ENCODE data around the gene EXOC1.

The EXOC1 gene

DNA sequence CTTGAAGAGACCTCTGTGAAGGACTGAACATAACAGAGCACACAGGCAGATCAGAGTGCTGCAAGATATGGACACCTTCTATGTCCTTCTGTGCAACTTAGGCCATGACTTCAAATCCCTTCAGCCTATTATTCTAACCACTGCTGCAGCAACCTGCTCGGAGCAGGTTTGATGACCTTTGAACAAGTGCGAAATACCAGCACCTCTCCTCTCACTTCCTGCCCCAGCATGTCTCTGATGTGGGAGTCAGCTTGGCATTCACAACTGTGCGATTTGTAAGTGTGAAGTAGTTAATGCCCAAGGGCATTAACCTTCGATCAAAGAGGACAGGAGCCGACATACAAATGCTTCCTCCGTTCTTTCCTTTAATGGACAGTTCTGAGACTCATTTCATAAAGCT, 1.6 kb upstream of the EXOC1 start:
- no peak for DNase-seq (ENCODE audit: low spot score)

- no peak for DNase-seq (ENCODE audit: low spot score)
These were observed 681 bp downstream of the EXOC1 start for GRCh38 chr4:55854129-55854528.

DNA sequence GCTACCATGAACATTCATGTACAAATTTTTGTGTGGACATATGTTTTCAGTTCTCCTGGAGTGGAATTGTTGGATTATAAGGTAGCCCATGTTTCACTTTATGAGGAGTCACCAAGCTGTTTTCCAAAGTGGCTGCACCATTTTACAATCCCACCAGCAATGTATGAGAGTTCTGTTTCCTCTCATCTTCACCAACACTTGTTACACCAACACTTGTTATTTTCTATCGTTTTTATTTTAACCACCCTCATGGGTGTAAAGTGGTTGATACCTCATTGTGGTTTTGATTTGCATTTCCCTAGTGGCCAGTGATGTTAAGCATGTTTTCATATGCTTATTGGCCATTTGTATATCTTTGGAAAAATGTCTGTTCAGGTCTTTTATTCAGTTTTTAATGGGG, 4.1 kb downstream of the EXOC1 start:
- no peak for DNase-seq (ENCODE audit: low spot score)

DNA sequence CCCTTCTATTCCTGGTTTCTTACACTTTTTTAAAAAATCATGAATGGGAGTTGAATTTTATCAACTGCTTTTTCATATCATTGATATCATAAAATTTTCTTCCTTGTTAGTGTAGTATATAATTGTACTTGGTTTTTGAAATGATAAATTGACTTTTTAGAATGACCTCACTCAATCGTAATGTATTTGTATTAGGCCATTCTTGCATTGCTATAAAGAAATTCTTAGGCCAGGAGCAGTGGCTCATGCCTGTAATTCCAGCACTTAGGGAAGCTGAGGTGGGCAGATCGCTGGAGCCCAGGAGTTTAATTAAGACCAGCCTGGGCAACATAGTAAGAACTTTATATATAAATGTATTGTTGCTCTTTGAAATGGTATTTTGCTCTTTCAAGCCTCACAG, 6.3 kb downstream of the EXOC1 start:
- DNase-seq (ENCODE audit: low spot score), result no peak

DNA sequence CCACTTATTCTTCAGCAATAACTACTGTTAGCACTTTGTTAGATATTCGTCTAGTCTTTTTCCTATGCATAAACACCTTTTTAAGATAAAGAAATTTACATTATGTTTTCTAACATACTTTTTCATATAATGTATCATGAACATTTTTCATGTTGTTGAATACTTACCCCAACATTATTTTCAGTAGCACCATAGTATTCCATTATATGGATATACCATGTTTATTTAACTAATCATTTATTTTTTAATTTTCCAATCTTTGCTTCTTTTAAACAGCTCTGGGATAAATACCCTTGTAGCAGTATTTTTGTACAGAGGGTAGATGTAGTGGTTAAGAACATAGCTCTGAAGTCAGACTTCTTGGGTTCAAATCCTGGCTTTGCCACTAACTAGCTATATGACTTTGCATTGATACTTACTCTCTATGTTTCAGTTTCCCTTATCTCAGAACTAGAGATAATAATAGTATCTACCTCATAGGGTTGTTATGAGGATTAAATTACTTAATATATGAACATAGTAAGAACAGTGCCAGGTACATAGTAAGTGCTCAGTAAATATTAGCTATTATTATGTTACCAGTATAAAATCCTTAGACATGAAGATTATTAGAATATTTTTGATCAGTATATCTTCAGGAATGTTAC, 11.3 kb downstream of the EXOC1 start:
- DNase-seq (ENCODE audit: low spot score), result no peak

DNA sequence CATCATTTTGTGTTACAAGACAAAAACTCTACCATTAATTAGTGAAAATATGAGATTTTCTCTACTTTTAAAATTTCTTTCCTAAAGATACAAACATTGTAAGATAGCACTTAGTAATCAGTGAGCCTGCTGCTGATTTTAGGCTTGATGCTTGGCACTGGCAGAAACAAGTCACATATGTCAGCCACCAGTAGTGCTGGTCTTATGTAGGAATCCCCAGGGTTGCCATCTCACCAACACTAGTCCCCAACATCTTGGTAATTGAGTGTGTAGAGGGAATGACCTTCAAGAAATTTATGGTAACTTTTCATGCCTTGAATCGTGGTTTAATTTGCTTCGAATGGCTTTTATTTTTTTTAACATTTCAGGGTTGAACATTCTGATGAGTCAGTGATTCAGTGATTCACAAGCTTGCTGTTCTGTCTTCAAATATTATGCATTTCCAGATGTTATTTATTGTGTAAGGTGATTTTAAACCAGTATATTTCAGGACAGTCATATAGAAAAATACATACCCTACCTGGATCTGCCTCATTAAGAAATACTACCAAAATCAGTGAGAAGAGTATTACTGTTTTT, 11.9 kb downstream of the EXOC1 start:
- no peak for DNase-seq (ENCODE audit: low spot score)

DNA sequence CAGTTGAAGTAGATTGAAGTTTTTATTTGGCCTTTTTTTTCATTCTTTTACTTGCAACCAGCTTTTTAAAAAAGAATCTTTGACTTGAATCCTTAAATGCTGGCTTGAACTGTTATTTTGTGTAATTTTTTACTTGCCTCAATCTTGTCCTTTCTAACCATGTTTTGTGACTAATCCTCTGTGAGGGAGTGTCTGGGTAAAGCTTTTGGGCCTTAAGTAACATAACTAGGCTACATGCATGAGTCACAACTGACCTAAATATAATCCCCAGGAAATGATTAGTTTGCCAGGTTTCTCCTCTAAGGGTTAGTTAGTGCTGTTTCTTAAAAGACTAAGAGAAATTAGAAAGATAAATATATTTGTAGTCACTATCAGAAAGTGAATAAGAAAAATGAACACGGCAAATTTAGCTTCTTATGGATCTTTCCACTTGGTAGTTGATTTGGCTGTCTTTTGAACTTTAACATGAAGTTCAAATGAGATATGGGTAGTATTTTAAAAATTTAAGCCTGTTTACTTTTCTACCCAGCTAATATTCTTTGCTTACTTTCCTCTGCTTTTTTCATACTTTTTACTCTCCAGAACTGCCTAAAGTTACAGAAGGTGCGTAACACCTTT, 13.0 kb downstream of the EXOC1 start:
- no peak for DNase-seq (ENCODE audit: low spot score)

DNA sequence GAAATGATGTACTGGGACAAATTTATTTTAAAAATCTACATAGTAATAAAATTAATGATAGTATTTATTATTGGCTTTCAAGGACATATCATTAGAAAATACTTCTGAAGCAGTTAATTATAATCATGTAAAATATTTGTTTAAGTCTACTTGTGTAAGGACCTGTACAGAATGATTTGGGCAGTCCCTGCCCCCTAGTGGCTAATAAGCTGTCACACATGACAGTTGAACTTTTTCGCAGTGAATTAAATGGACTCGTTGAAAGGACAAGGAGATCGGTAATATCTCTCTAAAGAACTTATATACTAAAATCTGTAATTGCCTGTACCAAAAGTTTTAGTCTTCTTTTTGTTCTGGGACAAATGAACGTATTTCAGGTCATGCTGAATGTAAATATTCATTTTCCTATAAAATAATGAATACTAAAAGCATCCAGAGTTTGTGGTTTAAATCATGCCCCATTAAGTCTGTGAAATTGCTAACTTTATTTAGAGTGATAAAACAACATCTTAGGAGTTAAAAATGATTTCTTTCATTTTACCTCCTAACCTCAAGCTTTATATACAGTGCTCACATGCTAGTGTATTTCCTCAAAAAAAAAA, 13.6 kb downstream of the EXOC1 start:
- DNase-seq (ENCODE audit: low spot score), result no peak

DNA sequence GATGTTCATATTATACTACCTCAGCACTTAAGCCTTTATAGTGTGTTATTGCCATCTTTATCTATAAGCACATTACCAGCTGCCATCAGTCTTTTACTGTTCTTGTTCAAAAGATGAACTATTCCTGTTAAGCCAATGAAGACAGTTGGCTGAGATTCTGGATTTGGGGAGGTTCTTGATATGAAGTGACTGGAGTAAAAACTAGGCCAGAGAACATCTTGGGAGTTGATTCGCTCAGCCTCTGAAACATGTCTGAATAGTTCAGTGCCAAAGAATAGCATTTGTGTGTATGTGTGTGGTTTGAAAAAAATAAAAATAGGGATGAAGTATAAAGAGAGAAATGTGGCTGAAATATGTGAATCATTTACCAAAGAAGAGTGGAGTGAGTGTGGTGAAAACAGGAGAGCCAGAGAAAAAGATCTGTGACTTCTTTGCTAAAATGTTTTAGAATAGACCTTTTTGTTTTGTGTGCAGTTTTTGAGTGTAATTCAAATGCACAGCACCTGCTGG, 15.2 kb downstream of the EXOC1 start:
- DNase-seq (ENCODE audit: low spot score), result no peak

- no peak for DNase-seq (ENCODE audit: low spot score)
These were observed 17.9 kb downstream of the EXOC1 start for GRCh38 chr4:55871299-55871800.

DNA sequence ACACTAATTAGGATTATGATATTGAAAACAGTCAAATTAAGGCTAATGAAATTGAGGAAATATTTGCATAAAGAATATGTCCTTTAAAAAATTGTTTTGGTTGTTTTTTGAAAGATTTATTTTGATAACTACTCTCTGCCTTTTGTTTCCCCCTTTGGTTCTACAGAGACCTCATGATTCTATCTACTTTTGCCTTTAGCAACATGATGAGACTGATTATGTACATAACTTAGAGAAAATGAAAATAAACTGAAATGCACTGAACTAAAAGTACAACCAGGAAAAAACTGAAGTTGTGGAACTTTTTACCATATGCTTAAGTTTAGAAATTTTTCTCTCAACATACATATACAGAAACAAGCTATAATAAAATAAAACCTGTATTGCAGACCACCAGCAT, 21.4 kb downstream of the EXOC1 start:
- DNase-seq (ENCODE audit: low spot score), result no peak

DNA sequence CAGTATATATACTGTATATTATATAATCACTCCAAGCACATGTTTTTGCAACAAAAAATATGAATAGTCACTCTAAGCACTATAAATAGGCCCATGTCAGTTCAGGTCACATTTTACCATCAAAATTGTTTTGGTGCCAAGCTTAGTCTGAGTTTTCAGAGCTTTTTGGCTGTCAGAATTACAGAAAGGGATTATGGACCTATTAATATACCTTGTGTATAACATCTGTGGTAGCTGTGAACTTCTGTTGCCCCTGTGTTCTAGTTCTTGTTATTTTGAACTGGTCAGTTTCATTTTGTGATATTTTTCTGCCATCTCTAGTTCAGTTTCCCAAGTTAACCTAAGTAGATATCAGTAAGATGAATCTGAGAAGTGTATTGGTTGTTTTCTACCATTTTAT, 22.9 kb downstream of the EXOC1 start:
- DNase-seq (ENCODE audit: low spot score), result no peak

DNA sequence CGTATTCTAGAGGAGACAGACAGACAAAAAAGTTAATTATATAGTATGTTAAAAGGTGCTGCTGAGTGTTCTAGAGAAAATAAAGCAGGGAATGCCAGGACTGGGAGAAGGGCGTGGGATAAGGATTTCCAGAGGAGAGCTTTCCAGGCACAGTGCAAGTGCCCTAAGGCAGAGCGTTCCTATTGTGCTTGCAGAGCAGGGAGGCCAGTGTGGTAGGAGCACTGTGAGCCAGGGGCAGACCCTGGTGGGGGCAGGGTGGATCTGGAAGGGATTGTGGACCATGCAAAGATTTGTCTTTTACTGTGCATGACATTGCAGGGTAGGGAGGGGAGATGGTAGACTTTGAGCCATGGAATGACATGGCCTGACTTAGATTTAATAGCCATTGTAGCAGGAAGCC, 25.8 kb downstream of the EXOC1 start:
- DNase-seq (ENCODE audit: low spot score), result no peak

DNA sequence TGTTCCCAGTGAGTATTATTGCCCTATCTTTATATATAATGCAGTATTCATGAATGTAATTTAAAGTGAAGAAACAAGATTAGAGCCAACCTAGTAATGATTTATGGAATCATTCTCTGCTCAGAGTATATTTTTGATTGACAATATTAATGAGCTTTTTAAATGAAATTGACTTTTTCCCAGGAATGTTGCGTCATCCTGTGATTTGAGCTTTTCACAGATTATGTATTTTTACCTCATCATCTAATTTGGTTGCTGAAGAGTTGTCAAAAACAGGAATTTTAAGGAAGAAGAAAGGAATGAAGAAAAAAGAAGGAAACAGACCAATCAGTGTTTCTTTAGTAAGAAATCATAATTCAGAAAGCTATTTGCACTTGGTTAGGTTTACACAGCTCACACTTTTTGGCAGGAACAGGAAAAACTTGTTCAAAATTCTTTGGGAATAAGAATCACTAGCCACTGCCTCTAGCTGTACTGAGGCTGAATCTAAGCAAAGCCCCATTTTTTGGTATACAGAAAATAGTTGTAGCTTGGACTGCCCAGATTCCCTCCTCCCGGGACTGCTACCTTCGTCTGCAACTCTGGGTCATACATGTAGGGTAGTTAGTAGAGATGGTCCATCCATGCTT, 27.3 kb downstream of the EXOC1 start:
- no peak for DNase-seq (ENCODE audit: low spot score)

- no peak for DNase-seq (ENCODE audit: low spot score)
These were observed 30.8 kb downstream of the EXOC1 start for GRCh38 chr4:55884093-55884850.

- no peak for DNase-seq (ENCODE audit: low spot score)
These were observed 31.4 kb downstream of the EXOC1 start for GRCh38 chr4:55884851-55885219.

GRCh38 chr4:55887594-55887993, 34.1 kb downstream of the EXOC1 start:
- DNase-seq (ENCODE audit: low spot score), result no peak

DNA sequence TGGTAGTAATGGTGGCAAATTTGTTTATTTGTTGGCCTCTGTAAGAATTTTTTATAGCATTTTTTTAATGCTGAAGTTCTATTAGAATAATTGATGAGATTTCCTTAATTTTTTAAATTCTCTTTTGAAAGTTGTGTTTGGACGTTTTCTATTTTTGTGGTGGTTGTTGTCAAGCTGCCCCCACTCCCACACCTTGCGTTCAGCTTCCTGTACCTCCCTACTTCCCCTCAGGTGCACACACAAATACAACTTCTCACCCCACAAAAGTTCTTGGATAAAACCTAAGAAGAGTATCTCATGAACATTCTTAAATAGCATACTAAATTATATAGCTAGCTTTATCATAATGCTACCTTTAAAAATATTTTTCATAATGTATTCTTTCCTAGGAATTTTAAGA, 38.7 kb downstream of the EXOC1 start:
- DNase-seq (ENCODE audit: low spot score), result no peak

- DNase-seq (ENCODE audit: low spot score), result no peak
These were observed 43.2 kb downstream of the EXOC1 start for GRCh38 chr4:55896622-55897021.

GRCh38 chr4:55902677-55903076, 49.2 kb downstream of the EXOC1 start:
- no peak for DNase-seq (ENCODE audit: low spot score)

- DNase-seq (ENCODE audit: low spot score), result no peak
These were observed 50.1 kb downstream of the EXOC1 start for GRCh38 chr4:55903577-55903976.

DNA sequence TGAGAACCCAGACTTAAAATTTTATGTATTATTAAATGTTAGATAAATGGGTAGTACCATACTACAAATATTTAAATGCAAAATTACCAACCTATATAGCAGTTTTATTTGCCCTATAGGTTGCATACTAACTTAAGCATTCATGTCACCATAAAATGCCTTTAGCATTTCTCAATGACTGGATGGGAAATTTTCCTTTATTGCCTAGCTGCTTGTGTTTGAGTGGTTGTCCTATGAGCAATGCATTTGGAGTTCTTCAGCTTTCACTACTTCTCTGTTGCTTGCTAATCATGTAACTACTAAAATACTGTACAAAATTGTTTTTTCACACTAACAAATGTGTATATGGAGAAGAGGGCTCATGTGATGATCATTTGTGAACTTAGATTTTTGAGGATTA, 51.1 kb downstream of the EXOC1 start:
- DNase-seq (ENCODE audit: low spot score), result no peak
